Measurements from ENCODE around the gene GRM4.

DNA sequence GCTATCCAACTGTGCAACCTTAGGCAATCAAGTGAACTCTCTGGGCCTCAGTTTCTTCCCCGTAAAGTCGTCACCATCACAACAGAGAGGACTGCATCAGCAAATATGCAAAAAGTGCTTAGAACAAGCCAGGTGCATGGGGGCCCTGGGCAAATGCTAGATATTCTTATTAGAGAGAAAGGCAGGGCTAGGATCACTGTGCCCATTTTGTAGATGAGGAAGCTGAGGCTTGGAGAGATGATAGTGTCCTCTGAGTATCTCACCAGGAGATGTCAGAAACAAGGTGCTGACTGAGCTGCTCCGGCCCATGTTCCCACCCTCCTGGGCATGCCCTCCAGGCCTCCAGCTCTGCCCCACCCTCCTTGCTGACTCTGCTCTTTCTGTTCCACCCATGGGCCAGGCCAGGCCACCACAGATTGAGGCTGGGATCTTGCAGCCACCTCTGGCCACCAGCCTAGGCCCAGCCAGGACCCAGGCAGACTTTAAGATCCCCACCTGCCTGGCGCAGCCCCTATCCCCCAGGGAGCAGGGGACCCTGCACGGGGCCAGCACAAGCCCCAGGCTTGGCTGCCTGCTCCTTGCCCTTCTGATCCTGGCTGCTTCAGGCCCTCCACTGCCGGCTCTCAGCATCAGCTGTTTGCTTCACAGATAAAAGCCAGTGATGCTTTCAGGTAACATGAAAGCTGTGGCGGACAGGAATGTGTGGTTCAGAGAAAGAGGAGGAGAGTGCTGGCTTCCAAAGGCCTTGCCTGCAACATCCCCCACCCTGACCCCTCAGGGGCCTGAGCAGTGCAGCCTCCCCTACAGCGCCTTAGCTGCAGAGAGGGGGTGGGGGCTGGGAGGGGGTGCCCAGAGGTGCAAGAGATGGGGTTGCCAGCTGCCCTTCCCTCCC lies 47.6 kb downstream of the GRM4 start:
- no peak for TF ChIP-seq EZH2phosphoT487 (IDR thresholded peaks at IDR 0.05; ENCODE audit: borderline replicate concordance, low read length)
- TF ChIP-seq, protein P1, sequence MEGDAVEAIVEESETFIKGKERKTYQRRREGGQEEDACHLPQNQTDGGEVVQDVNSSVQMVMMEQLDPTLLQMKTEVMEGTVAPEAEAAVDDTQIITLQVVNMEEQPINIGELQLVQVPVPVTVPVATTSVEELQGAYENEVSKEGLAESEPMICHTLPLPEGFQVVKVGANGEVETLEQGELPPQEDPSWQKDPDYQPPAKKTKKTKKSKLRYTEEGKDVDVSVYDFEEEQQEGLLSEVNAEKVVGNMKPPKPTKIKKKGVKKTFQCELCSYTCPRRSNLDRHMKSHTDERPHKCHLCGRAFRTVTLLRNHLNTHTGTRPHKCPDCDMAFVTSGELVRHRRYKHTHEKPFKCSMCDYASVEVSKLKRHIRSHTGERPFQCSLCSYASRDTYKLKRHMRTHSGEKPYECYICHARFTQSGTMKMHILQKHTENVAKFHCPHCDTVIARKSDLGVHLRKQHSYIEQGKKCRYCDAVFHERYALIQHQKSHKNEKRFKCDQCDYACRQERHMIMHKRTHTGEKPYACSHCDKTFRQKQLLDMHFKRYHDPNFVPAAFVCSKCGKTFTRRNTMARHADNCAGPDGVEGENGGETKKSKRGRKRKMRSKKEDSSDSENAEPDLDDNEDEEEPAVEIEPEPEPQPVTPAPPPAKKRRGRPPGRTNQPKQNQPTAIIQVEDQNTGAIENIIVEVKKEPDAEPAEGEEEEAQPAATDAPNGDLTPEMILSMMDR (conservative IDR thresholded peaks at IDR 0.05; ENCODE audit: low read depth, low read length) = no peak
- no peak for TF ChIP-seq EZH2 (IDR thresholded peaks at IDR 0.05; ENCODE audit: low read length, unreplicated experiment)
